HG03108 (cell line): ENCODE results near the gene TANGO6.
"Not testable (repeated sequence)": the region's sequence is repeated elsewhere in the genome, so short reads cannot be mapped to it uniquely, and the experiment has no call there.

ENCODE experiments used
- ATAC-seq: cut with Tn5 transposase; IDR thresholded peaks from one replicate; pipeline ENCODE4 v1.9.1; 2021; ENCODE audit warnings: moderate library complexity; ENCODE audit not compliant: unreplicated experiment

Gene TANGO6

GRCh38 chr16:69049603-69050375, 206.5 kb downstream of the TANGO6 start:
- ATAC-seq = no peak

DNA sequence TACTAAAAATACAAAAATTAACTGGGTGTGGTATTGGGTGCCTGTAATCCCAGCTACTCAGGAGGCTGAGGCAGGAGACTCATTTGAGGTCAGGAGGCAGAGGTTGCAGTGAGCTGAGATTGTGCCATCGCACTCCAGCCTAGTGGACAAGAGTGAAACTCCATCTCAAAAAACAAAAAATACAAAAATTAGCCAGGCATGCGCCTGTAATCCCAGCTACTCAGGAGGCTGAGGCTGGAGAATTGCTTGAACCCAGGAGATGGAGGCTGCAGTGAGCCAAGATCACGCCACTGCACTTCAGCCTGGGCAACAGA, 208.1 kb downstream of the TANGO6 start:
- not testable (repeated sequence) for ATAC-seq

GRCh38 chr16:69055008-69055407, 211.7 kb downstream of the TANGO6 start:
- ATAC-seq = no peak

DNA sequence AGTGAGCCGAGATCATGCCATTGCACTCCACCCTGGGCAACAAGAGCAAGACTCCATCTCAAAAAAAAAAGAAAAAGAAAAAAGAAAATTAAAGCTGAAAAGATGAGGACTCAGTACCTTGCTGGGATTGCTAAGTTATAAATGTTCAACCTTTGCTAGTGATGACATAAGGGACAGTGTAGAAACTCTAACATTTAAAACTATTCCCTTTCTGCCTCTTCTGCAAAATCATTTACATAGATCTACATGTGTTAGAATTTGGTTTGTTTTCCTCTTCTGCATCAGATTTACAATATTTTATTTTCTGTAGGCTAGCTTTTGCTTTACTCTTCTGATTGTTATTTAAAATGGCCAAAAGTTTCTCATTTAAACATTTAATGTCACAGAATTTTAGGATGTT, 212.6 kb downstream of the TANGO6 start:
- ATAC-seq = no peak

GRCh38 chr16:69056421-69056820, 213.1 kb downstream of the TANGO6 start:
- no peak for ATAC-seq

DNA sequence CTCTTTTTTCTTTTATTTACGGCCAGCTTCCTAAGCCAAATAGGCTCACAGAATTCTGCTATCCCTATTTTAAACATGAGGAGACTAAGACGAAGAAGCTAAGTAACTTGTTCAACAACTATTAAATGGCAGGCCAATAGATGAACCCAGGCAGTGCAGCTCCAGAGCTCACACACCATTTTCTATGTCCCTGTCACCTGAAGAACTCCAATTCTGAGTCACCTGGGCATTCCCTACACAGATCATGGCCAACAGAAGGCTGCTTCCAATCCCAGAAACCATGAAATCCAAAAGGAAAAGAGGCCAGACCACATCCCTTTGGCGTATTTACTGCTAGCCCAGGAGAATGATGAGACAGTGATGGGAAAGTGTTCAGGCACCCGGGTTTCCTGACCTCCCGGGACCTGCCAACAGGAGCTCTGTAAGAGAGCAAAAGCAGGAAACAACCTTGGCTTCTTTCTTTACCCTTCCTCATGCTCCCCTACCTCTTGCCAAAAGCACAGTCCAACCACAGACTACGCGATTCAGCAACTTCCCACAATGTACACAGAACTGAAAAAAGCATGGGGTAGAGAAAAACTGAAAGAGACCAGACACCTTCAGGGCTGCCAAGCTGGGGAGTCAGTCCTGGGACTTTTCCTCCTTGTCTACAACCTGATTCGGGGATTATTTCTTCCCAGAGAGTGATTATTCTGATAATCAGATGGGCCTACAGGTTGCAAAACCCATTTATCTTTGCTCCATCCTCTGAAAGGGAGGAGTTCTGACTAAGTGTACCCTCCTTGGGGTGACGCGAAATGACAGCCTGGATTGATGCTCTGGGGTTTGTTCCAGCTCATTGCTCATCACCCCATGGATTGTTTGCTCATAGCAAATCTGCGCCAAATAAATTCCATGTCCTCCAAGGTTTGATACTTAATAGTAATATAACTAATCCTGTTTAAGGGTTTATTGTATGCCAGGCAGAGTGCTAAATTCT, 214.4 kb downstream of the TANGO6 start:
- ATAC-seq = no peak

DNA sequence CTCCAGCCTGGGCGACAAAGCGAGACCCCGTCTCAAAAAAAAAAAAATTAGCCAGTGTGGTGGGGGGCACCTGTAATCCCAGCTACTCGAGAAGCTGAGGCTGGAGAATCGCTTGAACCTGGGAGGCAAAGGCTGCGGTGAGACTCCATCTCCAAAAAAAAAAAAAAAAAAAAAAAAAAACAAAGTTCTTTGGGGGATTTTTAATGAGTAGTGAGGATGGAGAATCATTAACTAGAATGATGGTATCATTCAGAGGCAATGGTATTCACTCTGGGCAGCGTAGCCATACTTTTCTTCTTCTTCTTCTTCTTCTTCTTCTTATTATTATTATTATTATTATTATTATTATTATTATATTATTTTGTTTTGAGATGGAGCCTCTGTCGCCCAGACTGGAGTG, 220.2 kb downstream of the TANGO6 start:
- not testable (repeated sequence) for ATAC-seq

- ATAC-seq = no peak
Measured at GRCh38 chr16:69064124-69064763, 220.9 kb downstream of the TANGO6 start.

DNA sequence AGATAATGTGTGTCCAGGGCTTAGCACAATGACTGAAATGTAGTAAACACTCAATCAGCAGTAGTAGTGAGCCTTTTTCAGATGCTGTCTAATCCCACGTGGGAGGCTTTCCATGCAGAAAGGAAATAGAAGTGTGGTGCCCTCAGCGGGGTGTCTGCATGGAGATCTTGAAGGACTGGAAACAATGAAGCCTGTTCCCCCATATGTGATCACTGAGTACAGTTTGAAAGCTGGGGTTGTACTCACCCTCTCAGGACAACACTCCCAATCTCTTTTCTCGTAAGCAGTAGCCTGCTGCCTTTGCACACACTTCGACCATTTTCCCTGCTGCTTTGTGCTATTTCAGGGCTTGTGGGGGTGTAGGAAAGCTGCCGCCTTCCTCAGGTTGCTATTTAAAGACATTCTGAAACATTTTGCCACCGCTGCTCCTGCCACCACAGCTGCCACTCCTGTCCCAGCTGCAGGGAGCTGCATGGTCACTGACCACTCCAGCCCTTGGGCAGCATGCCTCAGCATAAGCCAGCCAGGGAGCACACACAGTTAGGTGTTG, 221.5 kb downstream of the TANGO6 start:
- ATAC-seq = no peak

GRCh38 chr16:69069504-69069903, 226.2 kb downstream of the TANGO6 start:
- no peak for ATAC-seq

GRCh38 chr16:69071036-69071435, 227.7 kb downstream of the TANGO6 start:
- no peak for ATAC-seq

DNA sequence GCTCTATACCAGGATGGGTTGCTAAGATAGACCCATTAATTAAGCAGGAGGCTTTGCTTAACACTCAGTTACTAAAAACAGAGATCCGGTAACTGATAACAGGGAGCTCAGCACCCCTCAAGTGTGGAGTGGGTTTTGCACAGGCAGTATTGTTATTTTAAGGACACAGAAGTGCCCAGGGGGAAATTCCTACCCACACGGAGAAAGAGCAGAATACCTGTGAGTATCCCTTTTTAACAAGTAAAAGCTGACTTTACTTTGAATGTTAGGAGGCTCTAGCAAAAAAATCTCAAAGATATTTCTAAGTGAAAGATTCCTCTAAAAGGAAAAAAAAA, 229.3 kb downstream of the TANGO6 start:
- no peak for ATAC-seq

DNA sequence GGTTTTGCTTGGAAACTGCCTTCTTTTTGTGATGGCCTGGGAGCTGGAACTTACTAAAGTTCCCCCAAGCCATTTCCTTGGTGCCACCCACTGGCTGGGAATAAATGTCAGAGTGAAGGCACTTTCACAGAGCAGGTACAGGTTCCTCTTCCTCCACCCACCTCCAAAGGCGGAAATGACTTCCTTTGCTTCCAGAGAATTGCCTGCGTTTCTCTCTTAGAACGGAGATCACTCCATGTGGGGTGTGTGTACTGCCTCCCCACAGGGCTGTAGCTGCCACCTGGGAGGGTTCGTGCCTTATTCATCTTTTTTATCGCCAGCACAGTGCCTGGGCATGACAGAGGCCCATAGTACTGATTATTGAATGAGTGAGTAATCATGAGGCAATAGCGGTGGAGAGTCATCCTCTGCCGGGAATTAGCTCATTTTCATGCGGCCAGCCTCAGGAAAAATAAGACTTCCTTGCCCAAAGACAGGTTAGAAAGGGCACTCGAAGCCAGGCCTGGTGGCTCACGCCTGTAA, 229.9 kb downstream of the TANGO6 start:
- no peak for ATAC-seq

- ATAC-seq = no peak
Measured at GRCh38 chr16:69077251-69077650, 233.9 kb downstream of the TANGO6 start.

- no peak for ATAC-seq
Measured at GRCh38 chr16:69078073-69078472, 234.7 kb downstream of the TANGO6 start.

GRCh38 chr16:69079697-69080096, 236.4 kb downstream of the TANGO6 start:
- no peak for ATAC-seq

GRCh38 chr16:69083306-69083941, 240.1 kb downstream of the TANGO6 start:
- ATAC-seq = no peak

- no peak for ATAC-seq
Measured at GRCh38 chr16:69084289-69084688, 241.0 kb downstream of the TANGO6 start.

DNA sequence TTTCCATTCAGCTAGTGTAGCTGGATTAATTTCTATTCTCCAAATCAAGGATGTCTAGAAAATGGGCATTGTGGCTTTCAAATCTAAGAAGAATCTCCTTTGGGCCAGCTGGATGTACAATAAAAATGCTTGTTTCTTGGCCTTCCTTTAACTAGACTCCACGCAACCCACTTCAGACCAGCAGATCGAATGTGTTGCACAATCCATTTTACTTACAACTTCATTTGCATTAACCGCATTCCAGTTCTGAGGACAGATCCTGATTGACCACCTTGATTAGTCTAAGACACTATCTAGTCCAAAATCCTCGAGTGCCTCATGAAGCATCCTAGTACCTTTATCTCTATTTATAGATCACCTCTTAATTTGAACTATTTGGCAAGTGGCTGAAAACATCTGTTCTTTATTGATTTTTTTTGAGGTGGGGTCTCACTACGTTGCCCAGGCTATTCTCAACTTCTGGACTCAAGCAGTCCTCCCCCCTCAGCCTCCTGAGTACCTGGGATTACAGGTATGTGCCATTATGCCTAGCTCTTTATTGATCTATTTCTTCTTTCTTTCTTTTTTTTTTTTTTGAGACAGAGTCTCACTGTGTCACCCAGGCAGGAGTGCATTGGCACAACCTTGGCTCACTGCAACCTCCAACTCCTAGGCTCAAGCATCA, 241.8 kb downstream of the TANGO6 start:
- no peak for ATAC-seq

GRCh38 chr16:69087161-69087581, 243.8 kb downstream of the TANGO6 start:
- ATAC-seq = no peak
